NCI-H226 (cell line): ENCODE measurements around the gene RELB.
A peak's percentile ranks its signal among the peaks of the same experiment; 100 is the strongest.
"Not testable (repeated sequence)": the region's sequence is repeated elsewhere in the genome, so short reads cannot be mapped to it uniquely, and the experiment has no call there.

Experiments
- DNase-seq: peaks from one replicate; pipeline ENCODE4 v3.0.0-alpha.2; 2015

Gene RELB

GRCh38 chr19:44987148-44987675 lies 14.1 kb upstream of the RELB start:
- no peak for DNase-seq

GRCh38 chr19:44988273-44988672 lies 13.0 kb upstream of the RELB start:
- DNase-seq, result no peak

GRCh38 chr19:44988896-44989556 lies 12.2 kb upstream of the RELB start:
- DNase-seq, result peak; percentile 35

DNA sequence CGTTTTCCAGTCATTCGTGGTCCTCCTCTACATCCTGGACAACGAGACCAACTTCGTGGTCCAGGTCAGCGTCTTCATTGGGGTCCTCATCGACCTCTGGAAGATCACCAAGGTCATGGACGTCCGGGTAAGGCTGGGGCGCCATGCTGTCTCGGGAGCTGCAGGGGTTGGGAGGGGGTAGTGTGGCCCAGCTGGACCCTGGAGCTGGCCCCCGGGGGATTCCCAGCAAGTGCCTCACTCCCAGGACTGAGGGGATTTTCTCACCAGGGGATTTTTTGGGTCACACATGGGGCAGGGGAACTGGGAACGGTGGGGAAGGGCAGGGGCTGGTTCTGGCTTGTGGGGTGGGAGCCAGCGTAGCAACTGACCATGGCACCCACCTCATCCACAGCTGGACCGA lies 10.8 kb upstream of the RELB start:
- no peak for DNase-seq

DNA sequence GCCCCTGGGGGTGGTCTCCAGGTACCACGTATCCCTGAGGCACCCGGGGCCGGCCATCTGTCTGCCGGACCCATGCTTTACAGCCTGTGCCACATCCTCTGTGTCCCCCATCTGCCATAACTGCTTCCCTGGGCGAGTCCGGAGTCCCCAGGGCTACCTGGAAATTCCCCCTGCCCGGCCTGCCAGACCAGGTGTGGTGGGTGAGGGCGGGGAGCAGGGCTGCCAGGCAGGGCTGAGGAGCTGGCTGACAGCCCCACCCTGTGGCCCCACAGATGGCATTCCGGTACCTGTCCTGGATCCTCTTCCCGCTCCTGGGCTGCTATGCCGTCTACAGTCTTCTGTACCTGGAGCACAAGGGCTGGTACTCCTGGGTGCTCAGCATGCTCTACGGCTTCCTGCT lies 10.3 kb upstream of the RELB start:
- no peak for DNase-seq

GRCh38 chr19:44992336-44993163 lies 8.7 kb upstream of the RELB start:
- DNase-seq, result no peak

DNA sequence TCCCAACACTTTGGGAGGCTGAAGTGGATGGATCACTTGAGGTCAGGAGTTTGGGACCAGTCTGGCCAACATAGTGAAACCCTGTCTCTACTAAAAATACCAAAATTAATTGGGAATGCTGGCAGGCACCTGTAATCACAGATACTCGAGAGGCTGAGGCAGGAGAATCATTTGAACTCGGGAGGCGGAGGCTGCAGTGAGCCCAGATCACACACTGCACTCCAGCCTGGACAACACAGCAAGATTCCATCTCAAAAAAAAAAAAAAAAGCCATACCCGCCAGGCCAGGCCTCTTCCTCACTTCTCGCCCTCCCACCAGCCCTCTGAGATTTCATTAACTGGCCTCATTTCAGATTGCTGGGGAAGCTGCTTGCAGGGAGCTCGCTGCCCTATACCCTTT lies 7.7 kb upstream of the RELB start:
- DNase-seq, result no peak

GRCh38 chr19:44993926-44994537 lies 7.2 kb upstream of the RELB start:
- DNase-seq, result no peak

DNA sequence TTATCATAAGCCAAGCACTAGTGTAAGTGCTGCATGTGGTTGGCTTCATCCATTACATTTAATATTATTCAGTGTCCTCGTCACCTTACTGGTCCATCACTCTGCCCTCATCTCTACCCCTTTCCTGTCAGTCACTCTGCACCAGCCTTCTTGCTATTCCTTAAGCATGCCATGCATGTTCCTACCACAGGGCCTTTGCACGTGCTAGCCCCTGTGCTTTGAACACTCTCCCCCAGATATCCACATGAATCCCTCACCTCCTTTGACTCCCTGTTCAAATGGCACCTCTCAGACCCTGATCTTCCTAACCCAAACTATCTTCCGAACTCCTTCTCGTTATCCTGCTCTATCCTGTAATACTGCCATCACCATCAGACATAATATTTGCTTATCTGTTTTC lies 3.2 kb upstream of the RELB start:
- no peak for DNase-seq

DNA sequence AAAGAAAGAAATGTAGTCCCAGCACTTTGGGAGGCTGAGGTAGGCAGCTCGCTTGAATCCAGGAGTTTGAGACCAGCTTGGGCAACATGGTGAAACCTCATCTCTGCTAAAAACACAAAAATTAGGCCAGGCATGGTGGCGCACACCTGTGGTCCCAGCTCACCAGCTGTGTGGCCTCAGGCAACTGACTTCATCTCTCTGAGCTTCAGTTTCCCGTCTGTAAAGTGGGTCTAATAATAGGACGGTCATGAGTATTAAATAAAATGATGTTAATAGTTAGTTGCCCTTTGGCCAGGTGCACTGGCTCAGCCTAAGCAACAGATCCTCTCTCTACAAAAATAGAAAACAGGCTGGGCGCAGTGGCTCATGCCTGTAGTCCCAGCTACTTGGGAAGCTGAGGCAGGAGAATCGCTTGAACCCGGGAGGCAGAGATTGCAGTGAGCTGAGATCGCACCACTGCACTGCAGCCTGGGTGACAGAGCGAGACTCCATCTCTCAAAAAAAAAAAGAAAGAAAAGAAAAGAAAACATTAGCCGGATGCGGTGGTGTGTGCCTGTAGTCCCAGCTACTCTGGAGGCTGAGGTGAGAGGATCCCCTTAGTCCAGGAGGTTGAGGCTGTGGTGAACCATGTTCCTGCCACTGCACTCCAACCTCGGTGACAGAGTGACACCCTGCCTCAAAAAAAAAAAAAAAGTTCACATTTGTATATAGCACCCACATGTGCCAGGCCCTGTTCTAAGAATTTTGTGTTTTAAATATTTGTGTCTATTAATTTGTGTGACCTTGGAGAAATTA lies 1.9 kb upstream of the RELB start:
- not testable (repeated sequence) for DNase-seq

DNA sequence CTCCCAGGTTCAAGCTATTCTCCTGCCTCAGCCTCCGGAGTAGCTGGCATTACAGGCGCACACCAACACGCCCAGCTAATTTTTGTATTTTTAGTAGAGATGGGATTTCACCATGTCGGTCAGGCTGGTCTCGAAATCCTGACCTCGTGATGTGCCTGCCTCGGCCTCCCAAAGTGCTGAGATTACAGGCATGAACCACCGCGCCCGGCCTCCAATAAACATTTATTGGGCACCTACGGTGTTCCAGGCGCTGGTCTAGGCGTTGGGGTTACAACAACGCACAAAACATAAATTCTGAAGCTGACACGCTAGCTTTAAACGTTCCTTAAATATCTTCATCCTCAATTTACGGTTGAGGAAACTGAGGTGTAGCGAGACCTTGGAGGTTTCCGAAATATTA lies 599 bp upstream of the RELB start:
- DNase-seq, result not testable (repeated sequence)

GRCh38 chr19:45003485-45003884 lies 2.2 kb downstream of the RELB start:
- DNase-seq, result no peak

- no peak for DNase-seq
These were observed 4.5 kb downstream of the RELB start for GRCh38 chr19:45005787-45006186.

DNA sequence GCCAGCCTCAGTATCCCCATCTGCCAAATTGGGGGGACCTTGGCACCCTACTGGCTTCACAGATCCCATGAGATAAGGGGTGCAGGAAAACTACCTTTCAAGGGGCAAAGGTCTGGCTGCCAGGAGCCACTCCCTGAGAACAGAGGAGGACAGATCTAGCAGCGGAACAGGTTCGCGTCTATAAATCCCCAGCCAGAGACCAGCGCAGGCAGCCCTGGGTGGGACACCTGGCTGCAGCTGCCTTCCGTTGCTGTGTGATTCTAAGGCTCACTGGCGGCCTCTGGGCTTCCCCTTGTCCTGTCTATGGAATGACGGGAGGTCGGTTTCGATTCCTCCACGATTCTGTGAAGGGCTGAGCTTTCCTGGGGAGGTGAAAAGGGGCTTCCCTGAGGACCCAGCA lies 7.3 kb downstream of the RELB start:
- no peak for DNase-seq

GRCh38 chr19:45009625-45010255 lies 8.5 kb downstream of the RELB start:
- DNase-seq, result no peak

DNA sequence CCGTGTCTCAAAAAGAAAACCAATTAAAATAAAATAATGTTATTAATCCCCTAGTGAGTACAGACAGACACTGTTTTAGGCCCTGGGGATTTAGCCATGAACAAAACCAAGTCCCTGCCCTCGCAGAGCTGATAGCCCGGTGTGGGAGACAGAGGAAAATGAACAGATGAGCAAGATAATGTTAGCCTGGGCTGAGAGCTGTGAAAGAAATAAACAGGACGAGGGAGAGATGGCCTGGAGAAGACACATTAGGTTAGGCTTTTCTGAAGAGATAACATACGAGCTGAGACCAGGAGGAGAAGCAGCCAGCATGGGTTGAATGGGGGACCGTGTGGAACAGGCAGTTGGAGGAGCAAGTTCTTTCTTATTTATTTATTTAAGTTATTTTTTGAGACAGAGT lies 9.0 kb downstream of the RELB start:
- DNase-seq, result no peak

GRCh38 chr19:45011959-45012358 lies 10.7 kb downstream of the RELB start:
- no peak for DNase-seq

GRCh38 chr19:45016388-45017314 lies 15.4 kb downstream of the RELB start:
- peak; percentile 30 for DNase-seq

DNA sequence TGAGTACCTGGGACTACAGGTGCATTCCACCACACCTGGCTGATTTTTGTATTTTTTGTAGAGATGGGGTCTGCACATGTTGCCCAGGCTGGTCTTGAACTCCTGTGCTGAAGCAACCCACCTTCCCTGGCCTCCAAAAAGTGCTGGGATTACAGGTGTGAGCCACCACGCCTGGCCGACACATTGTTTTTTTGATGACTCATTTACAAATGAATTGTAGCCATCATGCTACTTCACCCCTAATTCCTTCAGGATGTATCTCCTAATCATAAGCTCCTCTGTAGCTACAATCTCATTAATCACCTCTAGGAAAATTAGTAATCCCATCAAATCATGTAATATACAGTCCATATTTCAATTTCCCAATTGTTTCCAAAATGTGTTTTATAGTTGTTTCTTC lies 17.9 kb downstream of the RELB start:
- no peak for DNase-seq

DNA sequence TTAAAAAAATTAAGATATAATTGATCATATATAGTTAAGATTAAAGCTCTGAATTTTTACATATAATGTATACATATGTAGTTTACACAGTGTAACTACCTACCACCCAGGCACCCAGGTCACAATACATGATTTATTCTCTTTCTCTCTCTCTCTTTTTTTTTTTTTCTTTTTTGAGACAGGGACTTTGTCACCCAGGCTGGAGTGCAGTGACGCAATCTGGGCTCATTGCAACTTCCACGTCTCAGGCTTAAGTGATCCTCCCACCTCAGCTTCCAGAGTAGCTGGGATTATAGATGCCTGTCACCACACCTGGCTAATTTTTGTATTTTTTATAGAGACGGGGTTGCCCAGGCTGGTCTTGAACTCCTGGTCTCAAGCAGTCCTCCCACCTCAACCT lies 18.8 kb downstream of the RELB start:
- DNase-seq, result no peak

DNA sequence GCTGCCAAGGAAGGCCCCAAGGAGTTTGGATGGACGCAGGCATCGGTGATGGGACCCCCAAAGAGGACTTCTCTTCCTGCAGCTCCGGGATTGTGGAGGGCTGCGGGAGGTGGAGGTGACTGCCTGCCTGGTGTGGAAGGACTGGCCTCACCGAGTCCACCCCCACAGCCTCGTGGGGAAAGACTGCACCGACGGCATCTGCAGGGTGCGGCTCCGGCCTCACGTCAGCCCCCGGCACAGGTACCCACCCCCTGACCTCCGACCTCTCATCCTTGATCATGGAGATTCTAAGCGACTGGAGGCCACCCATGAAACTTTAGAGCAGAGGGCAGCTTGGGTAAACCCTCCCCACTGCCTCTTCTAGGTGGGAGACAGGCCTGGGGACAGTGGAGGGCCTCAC lies 20.7 kb downstream of the RELB start:
- no peak for DNase-seq
